HG03575 (cell line): ENCODE data around the gene PAPPA.

Experiments used
- ATAC-seq: cut with Tn5 transposase; IDR thresholded peaks from one replicate; pipeline ENCODE4 v1.9.1; 2021; ENCODE audit not compliant: unreplicated experiment, insufficient number of reproducible peaks, low FRiP score; ENCODE audit errors: extremely low read depth

Gene PAPPA

GRCh38 chr9:116212986-116213692 is 59.5 kb downstream of the PAPPA start:
- ATAC-seq, result no peak

GRCh38 chr9:116213693-116214047 is 60.1 kb downstream of the PAPPA start:
- no peak for ATAC-seq

GRCh38 chr9:116218399-116218798 is 64.8 kb downstream of the PAPPA start:
- ATAC-seq, result no peak

- ATAC-seq, result no peak
These were observed 66.1 kb downstream of the PAPPA start for GRCh38 chr9:116219686-116220085.

GRCh38 chr9:116223926-116224325 is 70.3 kb downstream of the PAPPA start:
- no peak for ATAC-seq

- no peak for ATAC-seq
These were observed 76.6 kb downstream of the PAPPA start for GRCh38 chr9:116230051-116230632.

GRCh38 chr9:116232424-116233159 is 79.0 kb downstream of the PAPPA start:
- no peak for ATAC-seq

- ATAC-seq, result no peak
These were observed 79.6 kb downstream of the PAPPA start for GRCh38 chr9:116233160-116233530.

GRCh38 chr9:116234081-116234480 is 80.5 kb downstream of the PAPPA start:
- no peak for ATAC-seq

- ATAC-seq, result no peak
These were observed 83.4 kb downstream of the PAPPA start for GRCh38 chr9:116236979-116237378.

- no peak for ATAC-seq
These were observed 83.9 kb downstream of the PAPPA start for GRCh38 chr9:116237456-116237855.

GRCh38 chr9:116238225-116238624 is 84.6 kb downstream of the PAPPA start:
- no peak for ATAC-seq

- ATAC-seq, result no peak
These were observed 85.3 kb downstream of the PAPPA start for GRCh38 chr9:116238776-116239340.

- ATAC-seq, result no peak
These were observed 90.1 kb downstream of the PAPPA start for GRCh38 chr9:116243708-116244107.

- no peak for ATAC-seq
These were observed 93.7 kb downstream of the PAPPA start for GRCh38 chr9:116247284-116247683.

- no peak for ATAC-seq
These were observed 94.3 kb downstream of the PAPPA start for GRCh38 chr9:116247791-116248374.

- ATAC-seq, result no peak
These were observed 97.3 kb downstream of the PAPPA start for GRCh38 chr9:116250891-116251290.

GRCh38 chr9:116251366-116251765 is 97.8 kb downstream of the PAPPA start:
- ATAC-seq, result no peak

- no peak for ATAC-seq
These were observed 106.9 kb downstream of the PAPPA start for GRCh38 chr9:116260531-116260930.

- no peak for ATAC-seq
These were observed 108.9 kb downstream of the PAPPA start for GRCh38 chr9:116262448-116262847.
